NCI-H2196 treated with DMSO at 0.1 percent for 48 hours (cell line): ENCODE data around the gene ZBTB22.

Source experiments
- DNase-seq: peaks from one replicate; lab custom pipeline; 2025; ENCODE audit not compliant: unreplicated experiment; lab: John Stamatoyannopoulos, UW

The ZBTB22 gene

GRCh38 chr6:33329058-33329457 lies 11.5 kb upstream of the ZBTB22 start:
- no peak for DNase-seq

- no peak for DNase-seq
Measured at GRCh38 chr6:33324125-33324524, 6.6 kb upstream of the ZBTB22 start.

- DNase-seq, result no peak
Measured at GRCh38 chr6:33323623-33323948, 6.0 kb upstream of the ZBTB22 start.

GRCh38 chr6:33321227-33321626 lies 3.7 kb upstream of the ZBTB22 start:
- DNase-seq, result no peak

- peak; percentile 59 for DNase-seq
Measured at GRCh38 chr6:33320315-33321181, 3.0 kb upstream of the ZBTB22 start.

- DNase-seq, result no peak
Measured at GRCh38 chr6:33319939-33320314, 2.4 kb upstream of the ZBTB22 start.

- DNase-seq, result no peak
Measured at GRCh38 chr6:33318426-33319073, 1.0 kb upstream of the ZBTB22 start.

- DNase-seq, result no peak
Measured at GRCh38 chr6:33317419-33317668, 200 bp downstream of the ZBTB22 start.

GRCh38 chr6:33316603-33317418 lies 733 bp downstream of the ZBTB22 start:
- no peak for DNase-seq

- DNase-seq, result no peak
Measured at GRCh38 chr6:33315793-33316602, 1.5 kb downstream of the ZBTB22 start.

- no peak for DNase-seq
Measured at GRCh38 chr6:33314943-33315792, 2.4 kb downstream of the ZBTB22 start.

GRCh38 chr6:33314515-33314942 lies 3.0 kb downstream of the ZBTB22 start:
- peak; percentile 66 for DNase-seq

- DNase-seq, result peak; percentile 38
Measured at GRCh38 chr6:33313709-33314514, 3.6 kb downstream of the ZBTB22 start, which contains the start of gene TAPBP. TAPBP (minus strand) TSS chr6:33314078; CDS start chr6:33314041, 37 bp downstream.

GRCh38 chr6:33313105-33313708 lies 4.3 kb downstream of the ZBTB22 start:
- DNase-seq, result no peak

GRCh38 chr6:33312361-33313104 lies 5.0 kb downstream of the ZBTB22 start:
- peak; percentile 77 for DNase-seq

GRCh38 chr6:33306356-33306755 lies 11.2 kb downstream of the ZBTB22 start:
- DNase-seq, result no peak

- DNase-seq, result no peak
Measured at GRCh38 chr6:33305052-33305451, 12.5 kb downstream of the ZBTB22 start.

GRCh38 chr6:33304216-33304615 lies 13.3 kb downstream of the ZBTB22 start:
- no peak for DNase-seq
